ENCODE measurements around the gene VMP1.

The VMP1 gene

GRCh38 chr17:59830007-59830630, 122.7 kb downstream of the VMP1 start:
- peak overlapping the region; percentile 69 to 80 (median 74) for H3K9ac ChIP-seq

GRCh38 chr17:59830846-59831486, 123.5 kb downstream of the VMP1 start:
- TF ChIP-seq Cebpa-rat (IDR thresholded peaks at IDR 0.05): no peak
- peaks cover 0 to 13% (median 8%) of the 10 kb centered on the region in 11 experiments; a peak in 12 of 22 replicates for H3K36me3 ChIP-seq
- H3K9ac ChIP-seq: peak overlapping the region in 10 of 11 experiments; percentile 31 to 80 (median 73); a peak in 14 of 22 replicates
- no peaks in the 10 kb centered on the region for H3K9me3 ChIP-seq (replicated peaks in 1 of 11)
- no peaks in the 10 kb centered on the region for H4K20me1 ChIP-seq
- peak overlapping the region in 10 of 11 experiments; percentile 78 to 91 (median 86); a peak in 21 of 22 replicates for H3K27ac ChIP-seq
- H3K4me3 ChIP-seq: peak overlapping the region in 1 of 10 experiments; percentile 7; a peak in 1 of 20 replicates
- peak overlapping the region; percentile 77 to 93 (median 86) for H3K4me2 ChIP-seq
- H3K4me1 ChIP-seq: peaks cover 66 to 97% (median 74%) of the 10 kb centered on the region in 10 experiments
- no peaks in the 10 kb centered on the region for H3K27me3 ChIP-seq

More at GRCh38 chr17:59830007-59830630, 122.7 kb downstream of the VMP1 start:
- H3K4me1 ChIP-seq: peaks cover 74 to 97% (median 81%) of the 10 kb centered on the region in 10 experiments
- H3K27me3 ChIP-seq: no peaks in the 10 kb centered on the region
- TF ChIP-seq Cebpa-rat (IDR thresholded peaks at IDR 0.05): no peak
- H3K36me3 ChIP-seq: peaks cover 0 to 16% (median 10%) of the 10 kb centered on the region in 11 experiments; a peak in 14 of 22 replicates
- H3K4me3 ChIP-seq: peak overlapping the region; percentile 28 to 60 (median 44); a peak in 16 of 20 replicates
- H3K27ac ChIP-seq: peak overlapping the region; percentile 68 to 91 (median 86); a peak in 21 of 22 replicates
- peak overlapping the region; percentile 77 to 93 (median 86) for H3K4me2 ChIP-seq
- H4K20me1 ChIP-seq: no peaks in the 10 kb centered on the region
- no peaks in the 10 kb centered on the region for H3K9me3 ChIP-seq (replicated peaks in 1 of 11)

GRCh38 chr17:59832883-59833379, 125.5 kb downstream of the VMP1 start:
- Histone ChIP-seq H3K4me1 (peaks cover 60 to 92% (median 69%) of the 10 kb centered on the region in 10 experiments), H3K4me2 (peak overlapping the region in 10 of 11 experiments; percentile 14 to 52 (median 30); a peak in 15 of 22 replicates), H3K9me3 (replicated peaks in 1 of 11) (no peaks in the 10 kb centered on the region), H4K20me1 (no peaks in the 10 kb centered on the region), H3K9ac (no peak overlapping the region), H3K4me3 (no peak overlapping the region), H3K27me3 (no peaks in the 10 kb centered on the region), H3K27ac (peak overlapping the region in 4 of 11 experiments; percentile 9 to 26 (median 15); a peak in 2 of 22 replicates), H3K36me3 (peaks cover 0 to 12% (median 8%) of the 10 kb centered on the region in 11 experiments; a peak in 13 of 22 replicates)
- TF ChIP-seq Cebpa-rat (IDR thresholded peaks at IDR 0.05): no peak

GRCh38 chr17:59837308-59838051, 130.0 kb downstream of the VMP1 start:
- H3K27me3 ChIP-seq: no peaks in the 10 kb centered on the region
- H3K27ac ChIP-seq: peak overlapping the region; percentile 88 to 100 (median 93)
- H4K20me1 ChIP-seq: peaks cover 0 to 39% (median 18%) of the 10 kb centered on the region in 11 experiments; a peak in 11 of 22 replicates
- peaks cover 33 to 57% (median 45%) of the 10 kb centered on the region in 11 experiments for H3K36me3 ChIP-seq
- peak overlapping the region; percentile 64 to 91 (median 76) for H3K4me3 ChIP-seq
- TF ChIP-seq Cebpa-rat (IDR thresholded peaks at IDR 0.05): peak in 9 of 11 experiments; percentile 25 to 90 (median 69); a peak in 11 of 22 replicates
- H3K4me2 ChIP-seq: peak overlapping the region; percentile 67 to 94 (median 86)
- peaks cover 0 to 3% (median 0%) of the 10 kb centered on the region in 11 experiments; a peak in 3 of 22 replicates for H3K9me3 ChIP-seq (replicated peaks in 1 of 11)
- peak overlapping the region; percentile 85 to 100 (median 92) for H3K9ac ChIP-seq
- H3K4me1 ChIP-seq: peaks cover 29 to 58% (median 43%) of the 10 kb centered on the region in 10 experiments

DNA sequence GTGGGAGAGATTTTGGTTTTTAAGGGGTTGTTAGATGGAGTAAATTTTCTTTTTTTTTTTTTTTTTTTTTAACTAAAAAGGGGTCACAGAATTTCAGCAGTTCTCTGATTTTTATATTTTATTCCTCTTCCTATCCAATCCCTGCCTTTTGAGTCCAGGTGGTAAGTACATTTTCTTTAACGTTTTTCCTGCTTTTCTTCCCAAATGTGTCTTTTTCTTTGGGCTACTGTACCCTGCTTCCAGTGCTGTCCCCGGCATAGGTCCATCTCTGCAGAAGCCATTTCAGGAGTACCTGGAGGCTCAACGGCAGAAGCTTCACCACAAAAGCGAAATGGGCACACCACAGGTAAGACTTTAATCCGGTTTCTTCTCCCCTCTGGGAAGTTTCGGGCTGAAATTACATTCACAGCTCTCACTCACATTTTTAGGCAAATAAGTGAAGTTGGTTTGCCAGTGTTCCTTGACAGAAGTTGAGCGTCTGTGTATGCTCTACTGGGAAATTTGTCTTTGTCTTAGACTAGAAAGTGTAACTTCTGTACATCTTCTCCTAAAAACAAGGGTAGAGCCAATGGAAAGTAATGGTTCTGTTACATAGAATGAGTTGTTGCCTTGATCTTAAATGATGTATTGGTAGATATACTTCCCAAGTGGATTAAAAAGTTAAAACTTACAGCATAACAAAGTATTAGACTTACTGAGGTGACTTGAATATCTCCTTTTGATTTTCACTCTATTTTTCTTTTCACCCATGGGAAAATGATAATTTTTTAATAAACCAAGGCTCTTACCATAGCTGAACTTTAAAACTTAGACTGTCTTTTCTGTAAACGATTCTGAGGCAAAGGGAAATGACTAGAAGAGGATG, 130.8 kb downstream of the VMP1 start:
- Histone ChIP-seq H3K4me2 (peak overlapping the region in 10 of 11 experiments; percentile 69 to 94 (median 87); a peak in 16 of 22 replicates), H3K9ac (peak overlapping the region; percentile 85 to 100 (median 92)), H3K4me3 (peak overlapping the region; percentile 64 to 91 (median 76)), H3K9me3 (replicated peaks in 1 of 11) (peaks cover 0 to 3% (median 0%) of the 10 kb centered on the region in 11 experiments; a peak in 3 of 22 replicates), H3K36me3 (peaks cover 33 to 57% (median 47%) of the 10 kb centered on the region in 11 experiments), H3K27me3 (no peaks in the 10 kb centered on the region), H4K20me1 (peaks cover 0 to 47% (median 18%) of the 10 kb centered on the region in 11 experiments; a peak in 11 of 22 replicates), H3K4me1 (peaks cover 26 to 50% (median 36%) of the 10 kb centered on the region in 10 experiments), H3K27ac (peak overlapping the region; percentile 88 to 100 (median 93))
- no peak for TF ChIP-seq Cebpa-rat (IDR thresholded peaks at IDR 0.05)

DNA sequence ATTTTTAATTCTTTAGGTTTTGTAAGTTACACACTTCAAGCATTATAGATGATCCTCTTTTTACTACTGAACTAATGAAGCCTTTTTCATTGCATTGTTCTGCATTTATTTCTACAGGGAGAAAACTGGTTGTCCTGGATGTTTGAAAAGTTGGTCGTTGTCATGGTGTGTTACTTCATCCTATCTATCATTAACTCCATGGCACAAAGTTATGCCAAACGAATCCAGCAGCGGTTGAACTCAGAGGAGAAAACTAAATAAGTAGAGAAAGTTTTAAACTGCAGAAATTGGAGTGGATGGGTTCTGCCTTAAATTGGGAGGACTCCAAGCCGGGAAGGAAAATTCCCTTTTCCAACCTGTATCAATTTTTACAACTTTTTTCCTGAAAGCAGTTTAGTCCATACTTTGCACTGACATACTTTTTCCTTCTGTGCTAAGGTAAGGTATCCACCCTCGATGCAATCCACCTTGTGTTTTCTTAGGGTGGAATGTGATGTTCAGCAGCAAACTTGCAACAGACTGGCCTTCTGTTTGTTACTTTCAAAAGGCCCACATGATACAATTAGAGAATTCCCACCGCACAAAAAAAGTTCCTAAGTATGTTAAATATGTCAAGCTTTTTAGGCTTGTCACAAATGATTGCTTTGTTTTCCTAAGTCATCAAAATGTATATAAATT, 132.3 kb downstream of the VMP1 start:
- H4K20me1 ChIP-seq: peaks cover 0 to 51% (median 18%) of the 10 kb centered on the region in 11 experiments; a peak in 11 of 22 replicates
- TF ChIP-seq Cebpa-rat (IDR thresholded peaks at IDR 0.05): no peak
- H3K27ac ChIP-seq: peak overlapping the region; percentile 88 to 100 (median 93)
- H3K4me2 ChIP-seq: peak overlapping the region; percentile 69 to 94 (median 87)
- peaks cover 32 to 49% (median 37%) of the 10 kb centered on the region in 10 experiments for H3K4me1 ChIP-seq
- peak overlapping the region; percentile 85 to 100 (median 92) for H3K9ac ChIP-seq
- no peaks in the 10 kb centered on the region for H3K27me3 ChIP-seq
- peak overlapping the region; percentile 64 to 91 (median 76) for H3K4me3 ChIP-seq
- H3K9me3 ChIP-seq (replicated peaks in 1 of 11): peaks cover 0 to 3% (median 0%) of the 10 kb centered on the region in 11 experiments; a peak in 3 of 22 replicates
- H3K36me3 ChIP-seq: peaks cover 28 to 46% (median 41%) of the 10 kb centered on the region in 11 experiments

All from BLaER1 treated with 17β-estradiol and CSF1 and Interleukin-3, amounts not matched to agents 10 nM and 100 nM (cell line).